Heart left ventricle (tissue), 16 donors: ENCODE data around the gene TCIRG1. TPM values are rescaled to one million over a fixed set of nuclear protein-coding genes. Genes with fewer than 3 reads are reported as not detected.

Experiments used
- ATAC-seq, 4 donors: fragments of 200-7000 bp; cut with Tn5 transposase; one replicate each; pipeline ENCODE4 v1.9.1; 2020 to 2022; ENCODE audit warnings: moderate library complexity in 4 of 4, mild to moderate bottlenecking in 3 of 4, moderate number of reproducible peaks in 1 of 4
- DNase-seq, 5 donors: peaks; one replicate each; pipeline ENCODE4 v3.0.0-alpha.2; 2020
- H3K27ac ChIP-seq, 12 donors: fragments of 200-600 bp; sonication (generic) in 4 of 12; one replicate each; pipeline versions ENCODE4 v1.5.0 to v1.8.0; 2016 to 2022; ENCODE audit warnings: mild to moderate bottlenecking in 2 of 12
- H3K27me3 ChIP-seq, 9 donors: fragments of 200-600 bp; sonication (generic) in 2 of 9; one replicate each; pipeline versions ENCODE4 v1.5.1 to v1.8.0; 2016 to 2022; ENCODE audit warnings: mild to moderate bottlenecking in 3 of 9
- H3K36me3 ChIP-seq, 9 donors: fragments of 200-600 bp; sonication (generic) in 2 of 9; one replicate each; pipeline versions ENCODE4 v1.5.0 to v1.8.0; 2018 to 2022; ENCODE audit warnings: mild to moderate bottlenecking in 2 of 9
- H3K4me1 ChIP-seq, 12 donors: fragments of 200-600 bp; sonication (generic) in 4 of 12; one replicate each; pipeline versions ENCODE4 v1.5.0 to v1.8.0; 2016 to 2022; ENCODE audit warnings: mild to moderate bottlenecking in 3 of 12
- H3K4me3 ChIP-seq, 12 donors: fragments of 200-600 bp; sonication (generic) in 4 of 12; one replicate each; pipeline versions ENCODE4 v1.5.0 to v1.8.0; 2017 to 2022; ENCODE audit warnings: mild to moderate bottlenecking in 9 of 12, moderate library complexity in 4 of 12
- H3K9me3 ChIP-seq, 12 donors: fragments of 200-600 bp; sonication (generic) in 4 of 12; one replicate each; pipeline versions ENCODE4 v1.5.0 to v1.8.0; 2016 to 2022; ENCODE audit warnings: mild to moderate bottlenecking in 1 of 12
- POLR2A ChIP-seq, 2 donors: fragments of 450-650 bp; IDR thresholded peaks; one replicate each; pipeline ENCODE4 v1.6.1; 2017; ENCODE audit warnings: antibody characterized with exemption in 2 of 2, mild to moderate bottlenecking in 2 of 2, moderate library complexity in 2 of 2
- WGBS, 4 donors: extraction: QIAGEN DNeasy Blood & Tissue Kit in 2 of 4; methylation state at CpG; one replicate each; pipeline versions ENCODE4 v1.1.5 to v1.1.7; 2013 to 2018; 5-methylcytosine and 5-hydroxymethylcytosine counted together
- intact Hi-C, 10 donors: fragments of 100-400 bp; cut with DNase I; formaldehyde crosslinking; loops; one replicate each; pipeline versions ENCODE4 v1.11.1 to v1.14.2; 2022
- polyA plus RNA-seq, 2 donors: library from polyadenylated mRNA; stranded (reverse); fragments of 200-250 nt; gene quantifications; one replicate each; pipeline ENCODE4 v1.2.3, GENCODE V29; 2013
- total RNA-seq, 9 donors: library from RNA; depleted of rRNA in 2 of 9; stranded (reverse); fragments of >200 nt in 2 of 9; fragmentation: NEBNext Ultra II Directional in 3 of 9; extraction: Animal tissue kit (Norgen Biotek cat#: 25700) in 3 of 9; gene quantifications; one replicate each; pipeline versions ENCODE4 v1.1.0 to v1.2.4, GENCODE V29; 2016 to 2023
- TF ChIP-seq, protein P1 (sequence below), 12 donors: fragments of 200-600 bp; sonication (generic) in 4 of 12; IDR thresholded peaks; one replicate each; pipeline versions ENCODE4 v1.5.0 to v1.8.0; 2018 to 2022; ENCODE audit warnings: antibody characterized with exemption in 12 of 12, mild to moderate bottlenecking in 5 of 12
- donor health status: ischemic (EF 13 %, LVEDD 7.1; RV severe dilation, severe dysfunction).
- donor health status: healthy with polysubstance abuse.
- donor health status: DM: no; HTN: yes; CAD: no.
- donor health status: DM: no; HTN: no; CAD: no.
- donor health status: ischemic (EF 25% LVEDD 6.9; RV normal size, moderate dysfunction).
- donor health status: ischemic (EF 25% LVEDD 5.7; RV mildly dilated, moderate dysfunction).
- donor health status: healthy.
- donor health status: DM: yes; HTN: yes; CAD: no.
- donor health status: ischemic (EF 35%, LVEDD 5.7; RV mildly dilated, moderate dysfunction).
- donor health status: nonischemic (EF 11% LVEDD 7.7; RV severe dilation, severe dysfunction).
- donor health status: DM: yes; HTN: yes; CAD: no.
- donor health status: PGD.
- donor health status: ischemic (EF 29% LVEDD 5.4; RV normal size, mild dysfunction).
- donor health status: nonischemic (EF 23%, LVEDD 6.1; RV moderate dilation, normal function).

TCIRG1 gene
- total and polyA plus RNA-seq, 11 donors: 10.2 to 88.7 (median 25.5) TPM

DNA sequence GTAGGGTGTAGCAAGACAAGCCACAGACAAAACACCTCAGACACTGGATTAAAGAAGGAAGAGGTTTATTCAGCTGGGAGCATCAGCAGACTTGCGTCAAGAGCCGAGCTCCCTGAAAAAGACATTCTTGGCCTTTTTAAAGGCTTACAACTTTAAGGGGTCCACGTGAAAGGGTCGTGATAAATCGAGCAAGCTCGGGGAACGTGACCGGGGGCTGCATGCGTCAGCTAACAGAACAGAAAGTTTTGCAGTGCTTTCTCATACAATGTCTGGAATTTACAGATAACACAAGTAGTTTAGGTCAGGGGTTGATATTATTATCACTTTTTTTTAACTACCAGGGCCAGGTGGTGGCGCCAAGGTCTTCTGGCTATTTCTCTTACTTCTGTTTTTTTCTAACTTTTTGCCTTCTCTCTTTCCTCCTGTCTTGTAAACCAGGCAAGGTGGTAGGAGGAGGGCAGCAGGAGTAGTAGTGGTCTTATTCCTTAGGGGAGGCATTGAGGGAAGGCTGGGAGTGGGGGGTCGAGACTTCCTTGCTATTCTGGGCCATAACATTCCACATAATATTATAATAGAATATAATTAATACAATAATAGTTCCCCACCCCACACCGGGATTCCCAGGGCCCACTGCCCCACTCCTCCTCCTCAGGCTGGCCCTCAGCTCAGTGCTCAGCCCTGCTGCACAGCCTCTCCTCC lies 29.3 kb upstream of the TCIRG1 start:
- DNase-seq: no peak
- 42 to 59% (median 50%) methylated on average over 12 of the region's 12 CpGs for WGBS, 4 donors
- intact Hi-C loops: loop anchor here in 2 of 10 donors (10.0 kb wide), 1 partner anchor 195 kb away; no protein-coding TSS in a partner anchor
- Histone ChIP-seq H3K36me3 (no peaks in the 10 kb centered on the region), H3K27me3 (no peaks in the 10 kb centered on the region), H3K4me1 (peaks cover 0 to 67% (median 21%) of the 10 kb centered on the region in 12 donors), H3K4me3 (peak overlapping the region in 9 of 12 donors; percentile 29 to 60 (median 40)), H3K9me3 (no peaks in the 10 kb centered on the region), H3K27ac (peak overlapping the region; percentile 55 to 96 (median 78))
- TF ChIP-seq, protein P1, sequence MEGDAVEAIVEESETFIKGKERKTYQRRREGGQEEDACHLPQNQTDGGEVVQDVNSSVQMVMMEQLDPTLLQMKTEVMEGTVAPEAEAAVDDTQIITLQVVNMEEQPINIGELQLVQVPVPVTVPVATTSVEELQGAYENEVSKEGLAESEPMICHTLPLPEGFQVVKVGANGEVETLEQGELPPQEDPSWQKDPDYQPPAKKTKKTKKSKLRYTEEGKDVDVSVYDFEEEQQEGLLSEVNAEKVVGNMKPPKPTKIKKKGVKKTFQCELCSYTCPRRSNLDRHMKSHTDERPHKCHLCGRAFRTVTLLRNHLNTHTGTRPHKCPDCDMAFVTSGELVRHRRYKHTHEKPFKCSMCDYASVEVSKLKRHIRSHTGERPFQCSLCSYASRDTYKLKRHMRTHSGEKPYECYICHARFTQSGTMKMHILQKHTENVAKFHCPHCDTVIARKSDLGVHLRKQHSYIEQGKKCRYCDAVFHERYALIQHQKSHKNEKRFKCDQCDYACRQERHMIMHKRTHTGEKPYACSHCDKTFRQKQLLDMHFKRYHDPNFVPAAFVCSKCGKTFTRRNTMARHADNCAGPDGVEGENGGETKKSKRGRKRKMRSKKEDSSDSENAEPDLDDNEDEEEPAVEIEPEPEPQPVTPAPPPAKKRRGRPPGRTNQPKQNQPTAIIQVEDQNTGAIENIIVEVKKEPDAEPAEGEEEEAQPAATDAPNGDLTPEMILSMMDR (IDR thresholded peaks at IDR 0.05): peak in 2 of 12 donors; percentile 7 to 25
- no peak for TF ChIP-seq POLR2A (IDR thresholded peaks at IDR 0.05)
- ATAC-seq: no peak

DNA sequence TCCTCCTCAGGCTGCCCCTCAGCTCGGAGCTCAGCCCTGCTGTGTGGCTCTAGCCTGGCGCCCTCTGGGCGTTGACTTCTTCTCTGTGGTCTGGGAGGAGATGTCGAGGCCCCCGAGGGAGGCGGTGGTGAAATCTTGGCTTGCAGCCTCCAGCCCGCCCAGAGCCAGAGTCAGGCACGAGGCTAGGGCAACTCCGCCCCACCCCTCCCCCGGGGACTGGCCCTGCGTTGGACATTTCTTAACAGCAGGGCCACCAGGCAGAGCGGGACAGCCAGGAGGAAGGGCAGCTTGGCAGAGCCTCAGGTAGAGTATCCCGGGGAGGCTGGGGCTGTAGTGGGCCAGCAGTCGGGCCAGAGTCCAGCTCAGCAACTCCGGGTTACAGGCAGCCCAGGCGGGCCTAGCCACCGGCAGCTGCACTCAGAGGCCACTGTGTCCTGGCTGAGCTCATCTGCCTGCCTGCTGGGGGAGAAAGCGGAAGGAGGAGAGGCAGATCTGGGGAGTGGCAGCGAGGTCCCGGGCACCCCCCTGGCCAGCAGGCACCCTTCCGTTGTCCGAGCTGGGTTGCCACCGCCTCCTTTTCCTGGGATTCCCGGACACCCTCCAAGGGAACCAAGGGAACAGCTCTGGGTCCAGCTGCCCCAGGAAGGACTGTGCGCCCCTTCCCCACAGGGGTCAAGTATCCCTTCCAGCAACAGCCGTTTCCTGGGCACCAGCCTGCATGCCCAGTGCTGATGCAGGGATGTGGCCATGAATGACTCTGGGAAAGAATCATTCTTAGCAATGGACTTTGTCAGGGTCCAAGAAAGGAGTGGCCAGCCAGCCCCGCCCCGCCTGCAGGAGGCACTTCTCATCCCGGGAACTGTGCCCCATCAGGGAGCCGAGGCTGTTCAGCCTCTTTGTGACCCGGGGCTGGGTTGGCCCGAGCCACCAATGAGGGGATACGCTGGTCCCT lies 28.5 kb upstream of the TCIRG1 start, which contains the start of gene ALDH3B1:
ALDH3B1 (plus strand) TSS at position 238 of the 952 bp plus-strand sequence. CDS start 4,971 bp downstream, outside the sequence.
- TF ChIP-seq, protein P1 (IDR thresholded peaks at IDR 0.05): no peak
- TF ChIP-seq POLR2A (IDR thresholded peaks at IDR 0.05): peak in 1 of 2 donors; percentile 39
- peak within 1 kb of the TSS in 10 of 12 donors; percentile 7 to 60 (median 38) for H3K4me3 ChIP-seq
- H3K9me3 ChIP-seq: no peaks in the 10 kb centered on the region
- intact Hi-C loops: loop anchor here in 1 of 10 donors (10.0 kb wide), 1 partner anchor 194 kb away; no protein-coding TSS in a partner anchor
- DNase-seq (peak; percentile 84 to 94 (median 90)), ATAC-seq (peak; percentile 77 to 87 (median 84))
- peaks cover 0 to 69% (median 20%) of the 10 kb centered on the region in 12 donors for H3K4me1 ChIP-seq
- WGBS, 4 donors: 11 to 23% (median 17%) methylated on average over 24 to 33 of the region's 33 CpGs
- H3K27me3 ChIP-seq: no peaks in the 10 kb centered on the region
- H3K27ac ChIP-seq: peak within 1 kb of the TSS; percentile 55 to 96 (median 78)
- no peaks in the 10 kb centered on the region for H3K36me3 ChIP-seq

DNA sequence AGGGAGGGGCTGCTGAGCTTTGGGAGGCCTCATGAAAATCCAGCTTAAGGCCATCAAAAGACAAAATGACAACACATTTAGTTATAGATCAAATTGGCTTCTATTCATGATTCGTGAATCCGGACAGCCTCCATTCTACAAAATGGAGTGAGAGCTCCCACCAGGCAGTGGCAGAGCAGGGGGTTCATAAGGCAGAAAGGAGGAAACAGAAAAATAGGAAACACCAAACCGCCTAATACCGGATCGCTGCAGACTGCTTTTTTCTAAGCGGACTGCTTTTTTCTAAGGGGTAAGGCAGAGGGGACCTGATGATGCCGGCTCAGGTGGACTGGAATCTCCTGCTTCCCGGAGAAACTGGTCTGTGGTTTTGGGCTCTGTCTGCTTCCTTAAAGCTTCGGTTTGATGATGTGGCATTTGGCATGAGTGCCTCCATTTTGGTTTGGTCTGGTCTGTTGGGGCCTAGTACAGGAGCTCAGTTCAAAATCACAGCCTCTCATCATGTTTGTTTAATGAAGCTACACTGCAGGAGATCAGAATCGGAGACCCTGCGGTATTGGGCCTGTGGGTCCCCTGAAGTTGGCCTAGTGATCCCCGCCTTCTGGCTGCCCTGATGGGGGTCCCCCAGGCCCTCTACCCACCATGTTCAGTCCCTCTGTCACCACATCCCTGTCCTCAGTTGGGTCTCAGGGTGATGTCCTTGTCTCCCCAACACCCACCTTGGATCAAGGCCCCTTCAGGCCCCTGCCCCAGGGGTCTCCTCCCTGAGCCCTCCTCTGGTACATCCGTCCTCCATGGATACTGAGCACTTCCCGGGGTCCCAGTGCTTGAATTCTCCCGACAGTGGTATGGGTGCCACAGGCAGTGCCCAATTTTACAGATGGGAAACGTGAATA lies 27.5 kb upstream of the TCIRG1 start:
- intact Hi-C loops: loop anchor here in 1 of 10 donors (10.0 kb wide), 1 partner anchor 194 kb away; no protein-coding TSS in a partner anchor
- Histone ChIP-seq H3K4me3 (peak overlapping the region in 9 of 12 donors; percentile 29 to 60 (median 40)), H3K27ac (peak overlapping the region in 10 of 12 donors; percentile 63 to 96 (median 80))

More for the DNA sequence above, 27.5 kb upstream of the TCIRG1 start:
- Histone ChIP-seq H3K4me1 (peaks cover 0 to 69% (median 20%) of the 10 kb centered on the region in 12 donors), H3K27me3 (no peaks in the 10 kb centered on the region), H3K36me3 (no peaks in the 10 kb centered on the region), H3K9me3 (no peaks in the 10 kb centered on the region)
- DNase-seq (no peak), ATAC-seq (no peak)
- WGBS, 4 donors: 84 to 90% (median 86%) methylated on average over 16 of the region's 16 CpGs
- TF ChIP-seq, protein P1 (IDR thresholded peaks at IDR 0.05): no peak
- no peak for TF ChIP-seq POLR2A (IDR thresholded peaks at IDR 0.05)
